ENCODE results near the gene CDAN1.

DNA sequence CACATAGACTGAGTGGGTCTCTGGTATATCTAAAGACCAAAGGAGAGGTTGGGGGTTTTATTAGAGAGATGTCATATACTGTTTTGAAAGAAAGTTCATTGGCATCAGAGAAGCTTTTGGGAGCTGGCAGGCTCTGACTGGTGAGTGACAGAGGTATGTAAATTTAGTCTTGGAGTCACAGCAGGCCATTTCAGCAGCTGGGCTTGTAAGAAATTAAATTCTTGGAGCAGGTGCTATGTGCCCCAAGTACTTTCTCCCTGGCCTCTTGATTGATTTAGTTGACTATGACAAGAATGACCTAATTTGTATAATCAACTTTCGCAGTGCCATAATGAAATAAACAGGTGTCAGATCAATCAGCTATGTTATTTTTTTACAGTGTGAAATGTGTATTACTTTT lies 47.8 kb upstream of the CDAN1 start:
- TF ChIP-seq EGR1 (IDR thresholded peaks at IDR 0.05): no peak
- no peak for TF ChIP-seq TAF1 (IDR thresholded peaks at IDR 0.05; ENCODE audit: low read depth)
- TF ChIP-seq EP300 (IDR thresholded peaks at IDR 0.05; ENCODE audit: borderline replicate concordance): no peak
- TF ChIP-seq, protein P1, sequence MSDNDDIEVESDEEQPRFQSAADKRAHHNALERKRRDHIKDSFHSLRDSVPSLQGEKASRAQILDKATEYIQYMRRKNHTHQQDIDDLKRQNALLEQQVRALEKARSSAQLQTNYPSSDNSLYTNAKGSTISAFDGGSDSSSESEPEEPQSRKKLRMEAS (IDR thresholded peaks at IDR 0.05): no peak
- TF ChIP-seq, protein P2, sequence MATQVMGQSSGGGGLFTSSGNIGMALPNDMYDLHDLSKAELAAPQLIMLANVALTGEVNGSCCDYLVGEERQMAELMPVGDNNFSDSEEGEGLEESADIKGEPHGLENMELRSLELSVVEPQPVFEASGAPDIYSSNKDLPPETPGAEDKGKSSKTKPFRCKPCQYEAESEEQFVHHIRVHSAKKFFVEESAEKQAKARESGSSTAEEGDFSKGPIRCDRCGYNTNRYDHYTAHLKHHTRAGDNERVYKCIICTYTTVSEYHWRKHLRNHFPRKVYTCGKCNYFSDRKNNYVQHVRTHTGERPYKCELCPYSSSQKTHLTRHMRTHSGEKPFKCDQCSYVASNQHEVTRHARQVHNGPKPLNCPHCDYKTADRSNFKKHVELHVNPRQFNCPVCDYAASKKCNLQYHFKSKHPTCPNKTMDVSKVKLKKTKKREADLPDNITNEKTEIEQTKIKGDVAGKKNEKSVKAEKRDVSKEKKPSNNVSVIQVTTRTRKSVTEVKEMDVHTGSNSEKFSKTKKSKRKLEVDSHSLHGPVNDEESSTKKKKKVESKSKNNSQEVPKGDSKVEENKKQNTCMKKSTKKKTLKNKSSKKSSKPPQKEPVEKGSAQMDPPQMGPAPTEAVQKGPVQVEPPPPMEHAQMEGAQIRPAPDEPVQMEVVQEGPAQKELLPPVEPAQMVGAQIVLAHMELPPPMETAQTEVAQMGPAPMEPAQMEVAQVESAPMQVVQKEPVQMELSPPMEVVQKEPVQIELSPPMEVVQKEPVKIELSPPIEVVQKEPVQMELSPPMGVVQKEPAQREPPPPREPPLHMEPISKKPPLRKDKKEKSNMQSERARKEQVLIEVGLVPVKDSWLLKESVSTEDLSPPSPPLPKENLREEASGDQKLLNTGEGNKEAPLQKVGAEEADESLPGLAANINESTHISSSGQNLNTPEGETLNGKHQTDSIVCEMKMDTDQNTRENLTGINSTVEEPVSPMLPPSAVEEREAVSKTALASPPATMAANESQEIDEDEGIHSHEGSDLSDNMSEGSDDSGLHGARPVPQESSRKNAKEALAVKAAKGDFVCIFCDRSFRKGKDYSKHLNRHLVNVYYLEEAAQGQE (IDR thresholded peaks at IDR 0.05; ENCODE audit: low read depth): no peak
- TF ChIP-seq, protein P3, sequence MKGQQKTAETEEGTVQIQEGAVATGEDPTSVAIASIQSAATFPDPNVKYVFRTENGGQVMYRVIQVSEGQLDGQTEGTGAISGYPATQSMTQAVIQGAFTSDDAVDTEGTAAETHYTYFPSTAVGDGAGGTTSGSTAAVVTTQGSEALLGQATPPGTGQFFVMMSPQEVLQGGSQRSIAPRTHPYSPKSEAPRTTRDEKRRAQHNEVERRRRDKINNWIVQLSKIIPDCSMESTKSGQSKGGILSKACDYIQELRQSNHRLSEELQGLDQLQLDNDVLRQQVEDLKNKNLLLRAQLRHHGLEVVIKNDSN (IDR thresholded peaks at IDR 0.05): no peak
- TF ChIP-seq YY1 (IDR thresholded peaks at IDR 0.05; ENCODE audit: low read depth): no peak
- TF ChIP-seq CEBPB (IDR thresholded peaks at IDR 0.05): no peak

Measured in Ishikawa (cell line).